Right lobe of liver (tissue), 6 donors: ENCODE data around the gene GDPD4. TPM values are rescaled to one million over a fixed set of nuclear protein-coding genes. Genes with fewer than 3 reads are reported as not detected.

Experiments used
- ATAC-seq, 4 donors: fragments of 200-7000 bp; cut with Tn5 transposase; one replicate each; pipeline ENCODE4 v1.9.1; 2020; ENCODE audit warnings: mild to moderate bottlenecking in 4 of 4, moderate library complexity in 4 of 4
- DNase-seq, 3 donors: peaks; one replicate each; pipeline ENCODE4 v3.0.0-alpha.2; 2020
- H3K27ac ChIP-seq, 3 donors: fragments of 200-600 bp; one replicate each; pipeline ENCODE4 v1.8.0; 2022
- H3K27me3 ChIP-seq, 2 donors: fragments of 200-600 bp; one replicate each; pipeline ENCODE4 v1.8.0; 2022
- H3K36me3 ChIP-seq, 4 donors: fragments of 200-600 bp; sonication (generic) in 1 of 4; one replicate each; pipeline versions ENCODE4 v1.5.1 to v1.8.0; 2017 to 2022; ENCODE audit warnings: control low read depth in 1 of 4
- H3K4me1 ChIP-seq, 4 donors: fragments of 200-600 bp; sonication (generic) in 1 of 4; one replicate each; pipeline versions ENCODE4 v1.5.1 to v1.8.0; 2017 to 2022; ENCODE audit warnings: control low read depth in 1 of 4
- H3K4me3 ChIP-seq, 3 donors: fragments of 200-600 bp; one replicate each; pipeline ENCODE4 v1.8.0; 2022
- H3K9me3 ChIP-seq, 4 donors: fragments of 200-600 bp; sonication (generic) in 1 of 4; one replicate each; pipeline versions ENCODE4 v1.5.1 to v1.8.0; 2017 to 2022; ENCODE audit warnings: control low read depth in 1 of 4
- CTCF ChIP-seq, 4 donors: fragments of 200-600 bp in 3 of 4; fragments of 450-650 bp in 1 of 4; IDR thresholded peaks; one replicate each; pipeline versions ENCODE4 v1.5.1 to v1.8.0; 2016 to 2022; ENCODE audit warnings: antibody characterized with exemption in 4 of 4, mild to moderate bottlenecking in 2 of 4
- POLR2A ChIP-seq: fragments of 450-650 bp; IDR thresholded peaks from one replicate; pipeline ENCODE4 v1.6.1; 2017; ENCODE audit warnings: antibody characterized with exemption, mild to moderate bottlenecking
- WGBS: methylation state at CpG from one replicate; pipeline ENCODE4 v1.1.6; 2018; ENCODE audit warnings: low coverage, low lambda C conversion rate; ENCODE audit not compliant: insufficient coverage; ENCODE audit errors: missing lambda C conversion rate; 5-methylcytosine and 5-hydroxymethylcytosine counted together
- intact Hi-C, 2 donors: fragments of 100-400 bp; cut with DNase I; formaldehyde crosslinking; loops; one replicate each; pipeline versions ENCODE4 v1.11.2 to v1.14.1; 2022
- total RNA-seq, 6 experiments: library from RNA; depleted of rRNA in 2 of 6; stranded (reverse); fragments of >200 nt in 2 of 6; fragmentation: NEBNext Ultra II Directional in 3 of 6; extraction: Animal tissue kit (Norgen Biotek cat#: 25700) in 3 of 6; gene quantifications; one replicate each; pipeline versions ENCODE4 v1.1.0 to v1.2.4, GENCODE V29; 2016 to 2023
- donor health status: DM: no; HTN: yes; CAD: no.
- donor health status: DM: no; HTN: no; CAD: no.
- donor health status: DM: no; HTN: no; CAD: no.
- donor health status: DM: no; HTN: yes; CAD: no.
- donor health status: DM: no; HTN: yes; CAD: no.

The GDPD4 gene
- total RNA-seq, 6 experiments from 2014 or later = 0.29 to 0.53 (median 0.44) TPM; not detected in 2

DNA sequence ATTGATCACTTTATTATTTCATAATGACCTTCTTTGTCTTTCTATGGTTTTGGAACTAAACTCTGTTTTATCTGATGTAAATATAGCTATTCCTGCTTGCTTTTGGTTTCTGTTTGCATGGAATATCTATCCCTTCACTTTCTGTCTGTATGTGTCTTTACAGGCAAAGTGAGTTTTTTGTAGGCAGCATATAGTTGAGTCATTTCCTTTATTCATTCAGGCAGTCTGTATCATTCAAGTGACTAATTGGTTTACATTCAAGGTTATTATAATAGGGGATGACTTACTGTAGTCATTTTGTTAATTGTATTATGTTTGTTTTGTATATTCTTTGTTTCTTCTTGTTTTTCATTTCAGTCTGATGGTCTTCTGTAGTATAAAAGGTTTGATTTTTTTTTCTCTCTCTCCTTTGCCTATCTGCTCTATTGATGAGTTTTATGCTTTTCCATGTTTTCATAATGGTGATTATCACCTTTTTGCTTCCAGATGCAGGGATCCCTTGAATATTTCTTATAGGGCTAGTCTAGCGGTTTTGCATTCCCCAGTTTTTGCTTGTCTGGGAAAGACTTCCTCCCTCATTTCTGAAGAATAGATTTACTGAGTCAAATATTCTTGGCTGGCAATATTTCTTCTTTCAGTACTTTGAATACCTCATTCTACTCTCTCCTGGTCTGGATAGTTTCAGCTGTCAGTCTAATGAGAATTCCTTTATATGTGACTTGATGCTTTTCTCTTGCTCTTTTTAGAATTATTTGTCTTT lies 50.4 kb downstream of the GDPD4 start:
- H3K9me3 ChIP-seq = no peaks in the 10 kb centered on the region
- no peak for ATAC-seq
- 100% methylated on average over 1 of the region's 1 CpG for WGBS
- peaks cover 0 to 26% (median 11%) of the 10 kb centered on the region in 4 donors for H3K4me1 ChIP-seq
- intact Hi-C loops = no loop called here
- H3K27me3 ChIP-seq = no peaks in the 10 kb centered on the region
- H3K27ac ChIP-seq = no peak overlapping the region
- H3K36me3 ChIP-seq = no peaks in the 10 kb centered on the region
- TF ChIP-seq POLR2A = no peak
- H3K4me3 ChIP-seq = no peak overlapping the region
- no peak for DNase-seq

- peak overlapping the region in 2 of 3 donors; percentile 22 to 41 for H3K27ac ChIP-seq
These were observed 52.1 kb downstream of the GDPD4 start for GRCh38 chr11:77249427-77249826.

DNA sequence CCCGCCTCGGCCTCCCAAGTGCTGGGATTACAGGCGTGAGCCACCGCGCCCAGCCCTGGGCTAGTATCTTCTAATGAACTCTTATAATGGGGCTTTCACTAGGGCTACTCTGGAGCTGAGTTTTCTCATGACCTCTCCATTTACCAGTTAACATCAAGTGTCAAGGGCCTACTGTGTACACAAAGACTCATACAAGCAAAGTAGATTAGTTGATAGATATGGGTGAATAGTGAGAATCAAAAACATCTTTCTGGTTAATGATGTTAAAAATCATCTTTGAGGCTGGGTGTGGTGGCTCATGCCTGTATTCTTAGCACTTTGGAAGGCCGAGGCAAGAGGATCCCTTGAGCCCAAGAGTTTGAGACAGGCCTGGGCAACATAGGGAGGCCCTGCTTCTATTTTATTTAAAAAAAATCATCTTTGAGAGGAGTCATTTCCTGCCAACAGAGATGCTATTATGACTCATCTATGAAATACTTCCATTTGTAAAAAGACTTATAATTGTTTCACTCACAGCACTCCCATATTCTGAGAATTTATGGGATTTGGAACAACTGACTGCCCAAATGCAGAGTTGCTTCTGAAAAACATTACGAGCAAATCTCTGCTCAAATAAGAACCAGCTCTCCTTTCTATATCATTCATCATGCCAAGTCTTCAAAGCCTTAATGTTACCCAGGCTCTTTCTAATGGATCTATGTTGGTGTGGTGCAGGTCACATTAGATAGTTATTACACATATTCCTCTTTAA lies 57.0 kb downstream of the GDPD4 start:
- DNase-seq (no peak), ATAC-seq (no peak)
- H3K27ac ChIP-seq = peak overlapping the region in 2 of 3 donors; percentile 71 to 90
- no peaks in the 10 kb centered on the region for H3K27me3 ChIP-seq
- intact Hi-C loops = no loop called here
- no peaks in the 10 kb centered on the region for H3K9me3 ChIP-seq
- TF ChIP-seq CTCF (IDR thresholded peaks at IDR 0.05) (no peak), POLR2A (no peak)
- H3K4me3 ChIP-seq = no peak overlapping the region
- 83% methylated on average over 2 of the region's 7 CpGs for WGBS
- peaks cover 0 to 18% (median under 1%) of the 10 kb centered on the region in 4 donors for H3K4me1 ChIP-seq
- H3K36me3 ChIP-seq = no peaks in the 10 kb centered on the region

More at GRCh38 chr11:77249427-77249826, 52.1 kb downstream of the GDPD4 start:
- 72% methylated on average over 3 of the region's 3 CpGs for WGBS
- H3K27me3 ChIP-seq = no peaks in the 10 kb centered on the region
- no peak overlapping the region for H3K4me3 ChIP-seq
- no peak for TF ChIP-seq CTCF (IDR thresholded peaks at IDR 0.05)
- intact Hi-C loops = no loop called here
- H3K4me1 ChIP-seq = peaks cover 0 to 26% (median 11%) of the 10 kb centered on the region in 4 donors
- H3K36me3 ChIP-seq = no peaks in the 10 kb centered on the region
- no peaks in the 10 kb centered on the region for H3K9me3 ChIP-seq
- DNase-seq = no peak
- peak in 3 of 4 donors; percentile 4 to 54 (median 6) for ATAC-seq

DNA sequence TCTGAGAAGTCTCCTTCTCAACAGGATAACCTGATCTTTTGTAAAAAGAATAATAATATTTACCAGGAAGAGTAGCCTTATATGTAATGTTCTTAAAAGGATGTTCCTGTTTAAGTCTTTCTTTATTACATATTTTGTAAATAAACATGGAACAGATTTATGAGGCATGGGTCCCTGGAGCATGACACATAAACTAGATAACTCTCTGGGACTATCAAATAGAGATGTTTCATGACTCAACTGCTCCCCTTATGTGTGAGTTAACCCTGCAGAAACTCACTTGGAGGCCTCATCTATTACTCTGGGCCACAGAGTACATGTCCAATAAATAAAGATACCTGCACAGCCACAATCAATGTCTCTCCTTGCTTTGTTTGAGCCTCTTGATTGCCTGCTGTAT lies 64.6 kb downstream of the GDPD4 start:
- TF ChIP-seq CTCF (IDR thresholded peaks at IDR 0.05) (no peak), POLR2A (no peak)
- no peaks in the 10 kb centered on the region for H3K4me1 ChIP-seq
- ATAC-seq (no peak), DNase-seq (no peak)
- H3K27ac ChIP-seq = no peak overlapping the region
- intact Hi-C loops = no loop called here
- H3K4me3 ChIP-seq = no peak overlapping the region
- H3K36me3 ChIP-seq = no peaks in the 10 kb centered on the region
- no peaks in the 10 kb centered on the region for H3K27me3 ChIP-seq
- H3K9me3 ChIP-seq = no peaks in the 10 kb centered on the region

DNA sequence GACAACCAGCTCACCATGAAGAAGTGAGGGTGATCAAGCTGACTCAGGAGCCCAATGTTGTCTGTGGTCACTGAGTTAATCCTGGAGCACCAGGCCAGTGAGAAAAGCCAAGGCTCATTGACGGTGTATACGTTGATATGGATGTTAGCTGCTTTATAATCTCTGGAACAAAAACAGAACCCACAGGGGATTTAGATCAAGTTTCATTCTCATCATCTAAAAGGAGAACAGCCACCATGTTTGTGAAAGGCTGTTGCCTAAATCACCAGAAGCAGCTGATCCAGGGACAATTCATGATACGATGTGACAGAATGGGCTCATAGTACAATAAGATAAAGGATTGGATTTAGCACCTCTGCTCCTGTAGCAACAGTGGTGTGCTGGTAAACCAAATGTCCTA lies 68.5 kb downstream of the GDPD4 start:
- Histone ChIP-seq H3K4me1 (peaks cover 0 to 10% (median 5%) of the 10 kb centered on the region in 4 donors), H3K27ac (no peak overlapping the region), H3K4me3 (no peak overlapping the region), H3K27me3 (no peaks in the 10 kb centered on the region), H3K36me3 (no peaks in the 10 kb centered on the region), H3K9me3 (no peaks in the 10 kb centered on the region)
- ATAC-seq (no peak), DNase-seq (no peak)
- TF ChIP-seq CTCF (IDR thresholded peaks at IDR 0.05) (no peak), POLR2A (no peak)
- intact Hi-C loops = no loop called here
- 100% methylated on average over 1 of the region's 3 CpGs for WGBS
